Measurements from ENCODE around the gene ITGB5. TPM values are rescaled to one million over a fixed set of nuclear protein-coding genes. Genes with fewer than 3 reads are reported as not detected.

ITGB5 gene
- total RNA-seq, 1 donor from 2014 or later = 122 TPM

- Histone ChIP-seq H3K9me3 (replicated peaks) (no peaks in the 10 kb centered on the region), H3K4me3 (peak within 1 kb of the TSS; percentile 91), H3K4me1 (peaks cover 30% of the 10 kb centered on the region), H3K36me3 (no peaks in the 10 kb centered on the region), H3K27me3 (ENCODE audit: low read depth) (peaks cover 6% of the 10 kb centered on the region), H3K27ac (replicated peaks) (peak within 1 kb of the TSS; percentile 82)
- TF ChIP-seq CTCF (IDR thresholded peaks at IDR 0.05; ENCODE audit: borderline replicate concordance) = no peak
- intact Hi-C loops (cut with micrococcal nuclease) = no loop called here
- DNase-seq = peak; percentile 90
Observed at GRCh38 chr3:124730129-124730940, 156.8 kb downstream of the ITGB5 start, which contains the start of gene UMPS. UMPS (plus strand) TSS chr3:124730452; CDS start chr3:124730472, 20 bp downstream.

GRCh38 chr3:124722589-124722988 is 164.6 kb downstream of the ITGB5 start:
- Histone ChIP-seq H3K4me1 (no peaks in the 10 kb centered on the region), H3K4me3 (no peak overlapping the region), H3K9me3 (replicated peaks) (no peaks in the 10 kb centered on the region), H3K27ac (replicated peaks) (no peak overlapping the region), H3K36me3 (peaks cover 23% of the 10 kb centered on the region), H3K27me3 (ENCODE audit: low read depth) (no peaks in the 10 kb centered on the region)
- TF ChIP-seq CTCF (IDR thresholded peaks at IDR 0.05; ENCODE audit: borderline replicate concordance) = no peak
- DNase-seq = no peak
- intact Hi-C loops (cut with micrococcal nuclease) = no loop called here

- no peak overlapping the region for H3K4me3 ChIP-seq
- peaks cover 31% of the 10 kb centered on the region for H3K36me3 ChIP-seq
- no peaks in the 10 kb centered on the region for H3K27me3 ChIP-seq (ENCODE audit: low read depth)
- H3K9me3 ChIP-seq (replicated peaks) = no peaks in the 10 kb centered on the region
- no peak for TF ChIP-seq CTCF (IDR thresholded peaks at IDR 0.05; ENCODE audit: borderline replicate concordance)
- DNase-seq = no peak
- H3K4me1 ChIP-seq = peaks cover 14% of the 10 kb centered on the region
- intact Hi-C loops (cut with micrococcal nuclease) = no loop called here
- peak overlapping the region; percentile 56 for H3K27ac ChIP-seq (replicated peaks)
Observed at GRCh38 chr3:124714223-124714853, 172.8 kb downstream of the ITGB5 start.

Small RNAs within 50 kb of the gene (microRNA-seq; reads per million reads assigned to microRNA genes)
- gene MIR544B = 1.2 reads per million

Other genes with a start within 250 kb of the ITGB5 start
- gene UMPS, start 156.9 kb downstream of the ITGB5 start, total RNA-seq = 9.0 TPM
- gene MUC13, start 47.4 kb upstream of the ITGB5 start, total RNA-seq = 0.08 TPM
- gene HEG1, start 168.6 kb upstream of the ITGB5 start, total RNA-seq = 105 TPM